CD14-positive monocyte (primary cell): Measurements from ENCODE around the gene RAF1. TPM values are rescaled to one million over a fixed set of nuclear protein-coding genes. Genes with fewer than 3 reads are reported as not detected.
A peak's percentile ranks its signal among the peaks of the same experiment; 100 is the strongest.

Source experiments
- DNase-seq, 3 donors: peaks; one replicate each; pipeline ENCODE4 v3.0.0-alpha.2; 2011 to 2022
- H2AFZ ChIP-seq: 2 replicates; pipeline ENCODE4 v1.6.0; 2012; ENCODE audit warnings: mild to moderate bottlenecking, low read depth, low read length, inconsistent platforms; ENCODE audit not compliant: insufficient read depth, poor library complexity, severe bottlenecking
- H3K27ac ChIP-seq, 2 donors: 1 replicate in 1 of 2; 2 replicates in 1 of 2; pipeline ENCODE4 v1.5.1; 2012 to 2013; ENCODE audit warnings: low read length in 2 of 2, control low read depth in 1 of 2, inconsistent platforms in 1 of 2, low read depth in 1 of 2, mild to moderate bottlenecking in 1 of 2
- H3K27me3 ChIP-seq, 2 donors: one replicate each; pipeline versions ENCODE4 v1.6.0 to v1.6.1; 2011 to 2013; ENCODE audit warnings: low read length in 2 of 2; ENCODE audit not compliant: control insufficient read depth in 2 of 2, insufficient read depth in 2 of 2
- H3K36me3 ChIP-seq, 2 donors: replicated peaks in 1 of 2; 1 replicate in 1 of 2; 2 replicates in 1 of 2; pipeline versions ENCODE4 v1.5.1 to v1.6.1; 2012 to 2013; ENCODE audit warnings: low read length in 2 of 2, control low read depth in 1 of 2, inconsistent platforms in 1 of 2, mild to moderate bottlenecking in 1 of 2; ENCODE audit not compliant: insufficient read depth in 2 of 2, control insufficient read depth in 1 of 2
- H3K4me1 ChIP-seq, 2 donors: 1 replicate in 1 of 2; 2 replicates in 1 of 2; pipeline versions ENCODE4 v1.5.1 to v1.6.1; 2012 to 2013; ENCODE audit warnings: low read length in 2 of 2, control low read depth in 1 of 2, inconsistent platforms in 1 of 2, mild to moderate bottlenecking in 1 of 2, moderate library complexity in 1 of 2; ENCODE audit not compliant: insufficient read depth in 2 of 2, control insufficient read depth in 1 of 2
- H3K4me2 ChIP-seq: replicated peaks from 2 replicates; pipeline ENCODE3; 2012; ENCODE audit warnings: low read length, moderate library complexity, mild to moderate bottlenecking; ENCODE audit not compliant: poor library complexity, severe bottlenecking; ENCODE audit errors: extremely low read depth
- H3K4me3 ChIP-seq, 3 experiments: fragments of 200-600 bp in 1 of 3; sonication (generic) in 1 of 3; replicated peaks in 1 of 3; 1 replicate in 2 of 3; 2 replicates in 1 of 3; pipeline ENCODE4 v1.5.1; 2011 to 2013; ENCODE audit warnings: low read length in 3 of 3, mild to moderate bottlenecking in 3 of 3, control low read depth in 2 of 3, low read depth in 2 of 3, inconsistent platforms in 1 of 3, moderate library complexity in 1 of 3
- H3K79me2 ChIP-seq: 2 replicates; pipeline ENCODE4 v1.6.0; 2012; ENCODE audit warnings: mild to moderate bottlenecking, control low read depth, inconsistent platforms, low read length, moderate library complexity; ENCODE audit not compliant: insufficient read depth
- H3K9ac ChIP-seq: 2 replicates; pipeline ENCODE4 v1.6.0; 2017; ENCODE audit warnings: low read length, mild to moderate bottlenecking; ENCODE audit not compliant: insufficient read depth, poor library complexity, severe bottlenecking
- H3K9me3 ChIP-seq, 2 donors: replicated peaks in 1 of 2; 1 replicate in 1 of 2; 2 replicates in 1 of 2; pipeline versions ENCODE4 v1.5.1 to v1.6.1; 2012 to 2013; ENCODE audit warnings: low read length in 2 of 2, control low read depth in 1 of 2; ENCODE audit not compliant: control insufficient read depth in 1 of 2, insufficient read depth in 1 of 2
- H4K20me1 ChIP-seq: 2 replicates; pipeline ENCODE4 v1.6.0; 2012; ENCODE audit warnings: mild to moderate bottlenecking, low read length, control low read depth, moderate library complexity; ENCODE audit not compliant: insufficient read depth
- H3K27ac Mint-ChIP-seq, 7 donors: one replicate each; pipeline ENCODE4 v1.8.0; 2020; ENCODE audit warnings: mild to moderate bottlenecking in 7 of 7, mixed read lengths in 7 of 7, moderate library complexity in 6 of 7, inconsistent platforms in 2 of 7
- H3K27me3 Mint-ChIP-seq, 3 donors: one replicate each; pipeline ENCODE4 v1.8.0; 2021 to 2022; ENCODE audit warnings: low read depth in 3 of 3, mild to moderate bottlenecking in 3 of 3, mixed read lengths in 3 of 3, moderate library complexity in 3 of 3, inconsistent platforms in 1 of 3
- H3K36me3 Mint-ChIP-seq, 2 donors: one replicate each; pipeline ENCODE4 v1.8.0; 2020; ENCODE audit warnings: mixed read lengths in 2 of 2, inconsistent platforms in 1 of 2, mild to moderate bottlenecking in 1 of 2
- H3K4me1 Mint-ChIP-seq: one replicate; pipeline ENCODE4 v1.8.0; 2020; ENCODE audit warnings: mild to moderate bottlenecking, mixed read lengths
- H3K4me3 Mint-ChIP-seq, 2 donors: one replicate each; pipeline ENCODE4 v1.8.0; 2020; ENCODE audit warnings: mild to moderate bottlenecking in 2 of 2, mixed read lengths in 2 of 2, moderate library complexity in 1 of 2
- H3K9me3 Mint-ChIP-seq, 7 donors: one replicate each; pipeline ENCODE4 v1.8.0; 2020 to 2022; ENCODE audit warnings: mixed read lengths in 7 of 7, mild to moderate bottlenecking in 6 of 7, moderate library complexity in 6 of 7, inconsistent platforms in 2 of 7
- WGBS: methylation state at CpG from one replicate; pipeline ENCODE4 v1.1.5; 2013; ENCODE audit warnings: missing lambda C conversion rate; ENCODE audit not compliant: insufficient coverage; 5-methylcytosine and 5-hydroxymethylcytosine counted together
- intact Hi-C, 2 donors: fragments of 100-400 bp; cut with micrococcal nuclease; formaldehyde crosslinking; loops; one replicate each; pipeline versions ENCODE4 v1.15.0 to v1.15.1; 2023
- polyA plus RNA-seq, 3 donors: library from polyadenylated mRNA; depleted of rRNA in 1 of 3; unstranded in 2 of 3; stranded (reverse) in 1 of 3; fragments of 300-500 nt in 2 of 3; fragments of >200 nt in 1 of 3; fragmentation: Illumina TruSeq in 2 of 3; gene quantifications; 1 replicate in 2 of 3; 2 replicates in 1 of 3; pipeline ENCODE4 v1.2.3, GENCODE V29; 2012 to 2021
- TF ChIP-seq, protein P1 (sequence below): fragments of 200-600 bp; IDR thresholded peaks from one replicate; pipeline ENCODE4 v1.8.0; 2022; ENCODE audit warnings: antibody characterized with exemption, mild to moderate bottlenecking

Gene RAF1
- polyA plus RNA-seq, 3 donors = 73.0 to 181 (median 79.5) TPM

- no peak overlapping the region for H3K4me3 Mint-ChIP-seq
- peaks cover 0 to 1% (median 0%) of the 10 kb centered on the region in 7 donors for H3K9me3 Mint-ChIP-seq
- TF ChIP-seq, protein P1, sequence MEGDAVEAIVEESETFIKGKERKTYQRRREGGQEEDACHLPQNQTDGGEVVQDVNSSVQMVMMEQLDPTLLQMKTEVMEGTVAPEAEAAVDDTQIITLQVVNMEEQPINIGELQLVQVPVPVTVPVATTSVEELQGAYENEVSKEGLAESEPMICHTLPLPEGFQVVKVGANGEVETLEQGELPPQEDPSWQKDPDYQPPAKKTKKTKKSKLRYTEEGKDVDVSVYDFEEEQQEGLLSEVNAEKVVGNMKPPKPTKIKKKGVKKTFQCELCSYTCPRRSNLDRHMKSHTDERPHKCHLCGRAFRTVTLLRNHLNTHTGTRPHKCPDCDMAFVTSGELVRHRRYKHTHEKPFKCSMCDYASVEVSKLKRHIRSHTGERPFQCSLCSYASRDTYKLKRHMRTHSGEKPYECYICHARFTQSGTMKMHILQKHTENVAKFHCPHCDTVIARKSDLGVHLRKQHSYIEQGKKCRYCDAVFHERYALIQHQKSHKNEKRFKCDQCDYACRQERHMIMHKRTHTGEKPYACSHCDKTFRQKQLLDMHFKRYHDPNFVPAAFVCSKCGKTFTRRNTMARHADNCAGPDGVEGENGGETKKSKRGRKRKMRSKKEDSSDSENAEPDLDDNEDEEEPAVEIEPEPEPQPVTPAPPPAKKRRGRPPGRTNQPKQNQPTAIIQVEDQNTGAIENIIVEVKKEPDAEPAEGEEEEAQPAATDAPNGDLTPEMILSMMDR = no peak
- peaks cover 82 to 94% of the 10 kb centered on the region in 2 donors for H3K36me3 ChIP-seq
- no peaks in the 10 kb centered on the region for H3K27me3 ChIP-seq
- peak overlapping the region in 6 of 7 donors; percentile 42 to 91 (median 78) for H3K27ac Mint-ChIP-seq
- WGBS = 39% methylated on average over 3 of the region's 3 CpGs
- H3K27ac ChIP-seq = peak overlapping the region; percentile 12 to 58
- no peaks in the 10 kb centered on the region for H3K79me2 ChIP-seq
- intact Hi-C loops = no loop called here
- peaks cover 79 to 92% of the 10 kb centered on the region in 2 donors for H3K36me3 Mint-ChIP-seq
- H3K4me1 Mint-ChIP-seq = peaks cover 8% of the 10 kb centered on the region
- peaks cover 37% of the 10 kb centered on the region for H4K20me1 ChIP-seq
- H3K4me1 ChIP-seq = no peaks in the 10 kb centered on the region
- DNase-seq = no peak
- peak overlapping the region; percentile 8 for H3K9ac ChIP-seq
- H3K4me2 ChIP-seq = no peak overlapping the region
- no peaks in the 10 kb centered on the region for H3K27me3 Mint-ChIP-seq
- no peak overlapping the region for H2AFZ ChIP-seq
- no peak overlapping the region for H3K4me3 ChIP-seq
- no peaks in the 10 kb centered on the region for H3K9me3 ChIP-seq
Measured at GRCh38 chr3:12579905-12580304, 84.0 kb downstream of the RAF1 start.

- Mint-ChIP-seq H3K4me1 (peaks cover 8% of the 10 kb centered on the region), H3K4me3 (no peak overlapping the region), H3K27me3 (no peaks in the 10 kb centered on the region), H3K36me3 (peaks cover 79 to 92% of the 10 kb centered on the region in 2 donors), H3K9me3 (peaks cover 0 to 1% (median 0%) of the 10 kb centered on the region in 7 donors), H3K27ac (peak overlapping the region in 5 of 7 donors; percentile 68 to 91 (median 79))
- Histone ChIP-seq H3K4me3 (no peak overlapping the region), H3K79me2 (no peaks in the 10 kb centered on the region), H3K27ac (peak overlapping the region; percentile 12 to 58), H4K20me1 (peaks cover 33% of the 10 kb centered on the region), H3K9me3 (no peaks in the 10 kb centered on the region), H3K4me2 (no peak overlapping the region), H3K27me3 (no peaks in the 10 kb centered on the region), H3K4me1 (no peaks in the 10 kb centered on the region), H3K9ac (peak overlapping the region; percentile 8), H2AFZ (no peak overlapping the region), H3K36me3 (peaks cover 82 to 94% of the 10 kb centered on the region in 2 donors)
- TF ChIP-seq, protein P1 = no peak
- DNase-seq = no peak
- intact Hi-C loops = no loop called here
- WGBS = 100% methylated on average over 1 of the region's 3 CpGs
Measured at GRCh38 chr3:12579456-12579855, 84.5 kb downstream of the RAF1 start.
